ENCODE measurements around the gene CLDN1. TPM values are rescaled to one million over a fixed set of nuclear protein-coding genes. Genes with fewer than 3 reads are reported as not detected.

CLDN1 gene
- total and polyA plus RNA-seq, 2 donors (not counting 1 experiment from before 2014, with no cell fraction given): 3.0 to 7.1 TPM

DNA sequence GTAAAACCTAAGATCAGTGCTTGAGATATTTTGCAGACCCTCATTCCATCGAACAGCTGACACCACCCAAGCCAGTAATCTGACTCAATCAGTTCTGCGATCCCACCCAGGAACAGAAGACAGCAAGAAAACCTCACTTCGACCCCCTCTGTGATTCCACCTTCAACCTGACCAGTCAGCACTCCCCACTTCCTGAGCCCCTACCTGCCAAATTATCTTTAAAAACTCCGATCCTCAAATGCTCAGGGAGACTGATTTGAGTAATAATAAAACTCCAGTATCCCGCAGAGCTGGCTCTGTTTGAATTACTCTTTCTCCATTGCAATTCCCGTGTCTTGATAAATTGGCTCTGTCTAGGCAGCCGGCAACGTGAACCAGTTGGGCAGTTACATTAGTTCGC is 40.0 kb upstream of the CLDN1 start:
- no peak overlapping the region for H2AFZ ChIP-seq (ENCODE audit: low read length)
- H3K9me3 ChIP-seq (ENCODE audit: control insufficient read depth, insufficient read depth, low read depth, low read length): no peaks in the 10 kb centered on the region
- H3K4me2 ChIP-seq (ENCODE audit: extremely low read depth, insufficient read depth, low read length): no peak overlapping the region
- TF ChIP-seq, protein P1, sequence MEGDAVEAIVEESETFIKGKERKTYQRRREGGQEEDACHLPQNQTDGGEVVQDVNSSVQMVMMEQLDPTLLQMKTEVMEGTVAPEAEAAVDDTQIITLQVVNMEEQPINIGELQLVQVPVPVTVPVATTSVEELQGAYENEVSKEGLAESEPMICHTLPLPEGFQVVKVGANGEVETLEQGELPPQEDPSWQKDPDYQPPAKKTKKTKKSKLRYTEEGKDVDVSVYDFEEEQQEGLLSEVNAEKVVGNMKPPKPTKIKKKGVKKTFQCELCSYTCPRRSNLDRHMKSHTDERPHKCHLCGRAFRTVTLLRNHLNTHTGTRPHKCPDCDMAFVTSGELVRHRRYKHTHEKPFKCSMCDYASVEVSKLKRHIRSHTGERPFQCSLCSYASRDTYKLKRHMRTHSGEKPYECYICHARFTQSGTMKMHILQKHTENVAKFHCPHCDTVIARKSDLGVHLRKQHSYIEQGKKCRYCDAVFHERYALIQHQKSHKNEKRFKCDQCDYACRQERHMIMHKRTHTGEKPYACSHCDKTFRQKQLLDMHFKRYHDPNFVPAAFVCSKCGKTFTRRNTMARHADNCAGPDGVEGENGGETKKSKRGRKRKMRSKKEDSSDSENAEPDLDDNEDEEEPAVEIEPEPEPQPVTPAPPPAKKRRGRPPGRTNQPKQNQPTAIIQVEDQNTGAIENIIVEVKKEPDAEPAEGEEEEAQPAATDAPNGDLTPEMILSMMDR (conservative IDR thresholded peaks at IDR 0.05 in 1 of 2, IDR thresholded peaks at IDR 0.05 in 1 of 2; ENCODE audit: low read depth in 1 of 2, low read length in 2 of 2): no peak
- no peak for TF ChIP-seq EZH2 (IDR thresholded peaks at IDR 0.05; ENCODE audit: low read length, missing control alignments)
- H3K36me3 ChIP-seq (ENCODE audit: control insufficient read depth, insufficient read depth, low read length): no peaks in the 10 kb centered on the region
- no peak overlapping the region for H3K4me3 ChIP-seq (replicated peaks in 1 of 4; ENCODE audit: control extremely low read depth in 1 of 4, insufficient read depth in 1 of 4, low read depth in 3 of 4, low read length in 4 of 4)
- no peaks in the 10 kb centered on the region for H3K27me3 ChIP-seq (ENCODE audit: control insufficient read depth, insufficient read depth, low read length)
- H4K20me1 ChIP-seq (ENCODE audit: control insufficient read depth, extremely low read depth, insufficient read depth, low read length): no peaks in the 10 kb centered on the region
- no peak overlapping the region for H3K9ac ChIP-seq (ENCODE audit: insufficient read depth, low read length)
- no peak for DNase-seq (ENCODE audit: low read depth in 2 of 2)
- H3K79me2 ChIP-seq (ENCODE audit: control insufficient read depth, insufficient read depth, low read length): no peaks in the 10 kb centered on the region
- H3K4me1 ChIP-seq (ENCODE audit: control insufficient read depth, extremely low read depth, insufficient read depth, low read length): no peaks in the 10 kb centered on the region
- no peak overlapping the region for H3K27ac ChIP-seq (ENCODE audit: insufficient read depth, low read length)

DNA sequence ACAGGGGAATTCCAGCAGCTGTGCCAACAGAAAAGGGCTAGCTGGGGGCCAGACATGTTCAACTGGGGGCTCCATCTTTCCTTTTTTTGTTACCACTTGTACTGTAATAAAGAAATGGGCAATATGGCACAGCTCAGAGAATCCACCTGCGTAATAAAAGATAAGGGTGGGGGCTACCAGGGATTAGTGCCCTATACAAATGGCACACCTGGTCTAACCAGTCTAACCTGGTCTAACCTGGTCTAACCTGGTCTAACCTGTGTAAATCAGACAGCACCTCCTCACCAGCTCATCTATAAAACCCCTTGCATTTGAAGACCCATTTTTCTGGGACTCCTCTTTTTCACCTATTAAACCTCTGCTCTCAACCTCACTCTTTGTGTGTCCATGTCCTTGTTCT is 39.5 kb upstream of the CLDN1 start:
- no peak overlapping the region for H3K27ac ChIP-seq (ENCODE audit: insufficient read depth, low read length)
- no peaks in the 10 kb centered on the region for H4K20me1 ChIP-seq (ENCODE audit: control insufficient read depth, extremely low read depth, insufficient read depth, low read length)
- H3K4me2 ChIP-seq (ENCODE audit: extremely low read depth, insufficient read depth, low read length): no peak overlapping the region
- DNase-seq (ENCODE audit: low read depth in 2 of 2): no peak
- H3K4me3 ChIP-seq (replicated peaks in 1 of 4; ENCODE audit: control extremely low read depth in 1 of 4, insufficient read depth in 1 of 4, low read depth in 3 of 4, low read length in 4 of 4): no peak overlapping the region
- H3K79me2 ChIP-seq (ENCODE audit: control insufficient read depth, insufficient read depth, low read length): no peaks in the 10 kb centered on the region
- no peaks in the 10 kb centered on the region for H3K4me1 ChIP-seq (ENCODE audit: control insufficient read depth, extremely low read depth, insufficient read depth, low read length)
- no peak overlapping the region for H2AFZ ChIP-seq (ENCODE audit: low read length)
- TF ChIP-seq EZH2 (IDR thresholded peaks at IDR 0.05; ENCODE audit: low read length, missing control alignments): no peak
- TF ChIP-seq, protein P1 (conservative IDR thresholded peaks at IDR 0.05 in 1 of 2, IDR thresholded peaks at IDR 0.05 in 1 of 2; ENCODE audit: low read depth in 1 of 2, low read length in 2 of 2): no peak
- H3K36me3 ChIP-seq (ENCODE audit: control insufficient read depth, insufficient read depth, low read length): no peaks in the 10 kb centered on the region
- H3K9me3 ChIP-seq (ENCODE audit: control insufficient read depth, insufficient read depth, low read depth, low read length): no peaks in the 10 kb centered on the region
- H3K9ac ChIP-seq (ENCODE audit: insufficient read depth, low read length): no peak overlapping the region
- no peaks in the 10 kb centered on the region for H3K27me3 ChIP-seq (ENCODE audit: control insufficient read depth, insufficient read depth, low read length)

DNA sequence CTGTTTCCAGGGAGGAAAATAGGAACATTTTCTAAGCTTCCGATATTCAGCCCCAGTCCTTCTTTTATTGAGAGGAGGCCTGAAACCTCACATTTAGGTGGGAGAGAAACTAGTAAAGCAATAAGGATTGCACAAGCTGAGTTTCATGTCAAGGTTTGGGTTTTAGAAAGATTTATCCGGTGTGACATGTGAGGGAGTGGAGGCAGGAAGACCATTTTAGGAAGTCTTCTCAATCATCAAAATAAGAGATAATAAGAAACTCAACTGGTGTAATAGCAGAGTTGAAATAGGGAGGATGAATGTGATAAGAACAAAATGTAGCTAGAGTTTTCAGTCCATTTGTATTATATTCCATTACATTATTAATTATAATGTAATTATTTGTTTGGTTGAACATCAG is 38.0 kb upstream of the CLDN1 start:
- Histone ChIP-seq H3K4me2 (ENCODE audit: extremely low read depth, insufficient read depth, low read length) (no peak overlapping the region), H3K27me3 (ENCODE audit: control insufficient read depth, insufficient read depth, low read length) (no peaks in the 10 kb centered on the region), H3K27ac (ENCODE audit: insufficient read depth, low read length) (no peak overlapping the region), H3K36me3 (ENCODE audit: control insufficient read depth, insufficient read depth, low read length) (no peaks in the 10 kb centered on the region), H3K4me3 (replicated peaks in 1 of 4; ENCODE audit: control extremely low read depth in 1 of 4, insufficient read depth in 1 of 4, low read depth in 3 of 4, low read length in 4 of 4) (no peak overlapping the region), H3K79me2 (ENCODE audit: control insufficient read depth, insufficient read depth, low read length) (no peaks in the 10 kb centered on the region), H4K20me1 (ENCODE audit: control insufficient read depth, extremely low read depth, insufficient read depth, low read length) (no peaks in the 10 kb centered on the region), H3K9me3 (ENCODE audit: control insufficient read depth, insufficient read depth, low read depth, low read length) (no peaks in the 10 kb centered on the region), H3K4me1 (ENCODE audit: control insufficient read depth, extremely low read depth, insufficient read depth, low read length) (no peaks in the 10 kb centered on the region), H3K9ac (ENCODE audit: insufficient read depth, low read length) (no peak overlapping the region), H2AFZ (ENCODE audit: low read length) (no peak overlapping the region)
- TF ChIP-seq EZH2 (IDR thresholded peaks at IDR 0.05; ENCODE audit: low read length, missing control alignments): no peak
- TF ChIP-seq, protein P1 (conservative IDR thresholded peaks at IDR 0.05 in 1 of 2, IDR thresholded peaks at IDR 0.05 in 1 of 2; ENCODE audit: low read depth in 1 of 2, low read length in 2 of 2): no peak
- DNase-seq (ENCODE audit: low read depth in 2 of 2): no peak

All from fibroblast of lung (primary cell).